Fibroblast of upper back skin (primary cell): ENCODE data around the gene KPNA5.
"Not testable (repeated sequence)": the region's sequence is repeated elsewhere in the genome, so short reads cannot be mapped to it uniquely, and the experiment has no call there.

Experiments used
- DNase-seq: peaks from one replicate; pipeline ENCODE4 v3.0.0-alpha.2; 2013

Gene KPNA5

DNA sequence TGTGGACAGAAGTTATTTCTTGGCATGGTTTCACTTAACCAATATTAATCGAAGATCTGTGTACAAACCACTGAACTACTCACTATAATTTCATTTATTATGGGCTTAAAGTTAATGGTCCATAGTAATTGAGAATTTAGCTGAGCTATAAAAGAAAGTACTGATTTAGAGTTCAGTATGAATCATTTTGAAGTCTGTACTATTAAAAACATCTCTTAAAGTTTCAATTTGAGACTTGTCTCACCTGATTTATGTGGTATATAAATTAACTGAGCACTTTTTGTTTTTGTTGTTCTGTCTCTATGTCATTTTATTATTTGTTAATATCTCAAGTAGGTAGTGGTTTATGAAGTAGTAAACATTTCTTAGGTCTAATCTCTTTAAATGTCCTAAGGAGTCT is 24.9 kb downstream of the KPNA5 start:
- no peak for DNase-seq

DNA sequence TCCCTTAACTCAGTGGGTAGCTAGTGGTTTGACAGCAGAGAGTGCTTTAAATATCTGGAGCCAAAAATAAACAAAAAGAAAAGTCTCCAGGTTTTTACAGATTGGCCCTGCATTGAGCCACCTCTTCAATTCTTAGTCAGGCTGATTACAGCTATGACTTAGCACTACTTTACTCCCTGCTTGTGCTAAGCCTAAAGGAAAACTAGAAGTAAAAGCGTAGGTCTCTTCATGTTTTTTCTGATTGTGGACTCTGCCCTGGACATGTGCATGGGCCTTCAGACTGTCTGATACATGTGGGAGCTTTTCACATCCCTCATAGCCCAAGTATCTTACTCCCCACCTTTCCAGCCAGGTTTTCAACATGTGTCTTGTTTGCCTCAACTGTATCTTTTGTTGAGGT is 33.3 kb downstream of the KPNA5 start:
- no peak for DNase-seq

DNA sequence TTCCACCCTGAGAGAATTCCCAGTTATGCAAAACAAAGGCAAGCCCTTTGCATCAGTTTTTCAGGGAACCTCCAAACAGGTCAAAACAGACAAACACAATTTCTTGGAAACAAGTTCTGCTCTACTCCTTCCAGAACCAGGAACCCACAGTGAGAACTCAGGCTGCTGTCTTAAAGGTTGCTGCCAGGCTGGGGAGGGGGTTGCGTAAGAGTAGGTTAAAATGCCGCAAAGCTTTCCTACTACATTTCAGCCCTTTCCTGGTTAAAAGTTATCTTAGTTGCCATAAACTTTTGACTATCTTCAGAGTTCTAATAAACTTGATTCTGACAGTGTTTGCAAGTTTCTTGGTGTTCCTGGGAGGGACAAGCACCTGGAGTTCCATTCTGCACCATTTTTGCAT is 33.8 kb downstream of the KPNA5 start:
- no peak for DNase-seq

DNA sequence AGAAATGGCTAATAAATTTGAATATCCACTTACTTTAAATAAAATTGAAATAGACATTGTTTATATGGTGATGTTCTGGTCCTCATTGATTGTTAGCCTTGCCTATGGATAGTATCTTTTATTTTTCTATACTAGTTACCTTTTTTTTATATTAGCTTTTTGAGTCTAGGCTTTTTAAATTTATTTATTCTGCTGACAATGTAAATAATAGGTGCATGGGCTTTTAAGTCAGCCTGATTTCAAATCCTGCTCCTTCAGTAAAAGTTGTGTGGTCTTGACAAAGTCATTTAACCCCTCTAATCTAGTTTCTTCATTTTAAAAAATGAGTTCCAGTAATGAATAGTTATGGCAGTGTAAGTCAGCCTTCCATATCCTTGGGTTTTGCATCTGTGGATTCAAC is 45.9 kb downstream of the KPNA5 start:
- DNase-seq = no peak

DNA sequence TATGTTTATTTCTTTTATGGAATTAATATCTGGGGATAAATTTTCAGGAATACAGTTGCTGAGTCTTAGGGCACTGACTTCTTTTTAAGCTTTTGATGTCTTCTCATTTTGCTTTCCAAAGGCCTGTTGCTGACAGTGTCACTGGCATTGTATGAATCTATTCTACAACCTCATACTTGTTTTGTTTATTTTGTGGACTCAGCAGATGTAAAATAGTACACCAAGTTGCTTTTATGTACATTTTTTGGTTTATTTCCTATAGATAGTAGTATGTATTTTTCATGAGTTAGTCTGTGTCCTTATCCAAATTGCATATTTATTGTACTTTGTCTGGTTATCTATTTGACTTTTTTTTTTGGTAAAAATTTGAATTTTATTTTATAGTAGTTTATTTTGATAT is 49.5 kb downstream of the KPNA5 start:
- DNase-seq = no peak

DNA sequence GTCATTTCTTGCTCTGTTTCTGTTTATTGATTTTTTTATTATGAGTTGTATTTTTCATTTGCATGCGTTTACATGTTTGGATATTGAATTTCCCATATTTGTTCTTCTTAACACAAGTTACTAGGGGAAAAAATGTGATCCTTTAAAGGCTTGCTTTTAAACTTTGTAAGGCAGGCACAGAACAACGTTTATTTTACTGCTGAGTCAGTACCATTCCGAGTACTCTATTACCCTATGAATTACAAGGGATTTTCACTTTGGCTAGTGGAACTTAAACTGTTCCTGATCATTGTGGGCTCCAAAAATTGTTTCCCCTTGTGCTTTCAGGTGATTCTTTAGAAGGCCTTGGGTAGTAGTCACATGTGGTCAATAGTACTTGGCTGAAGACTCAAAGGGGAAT is 56.0 kb downstream of the KPNA5 start:
- DNase-seq = no peak

DNA sequence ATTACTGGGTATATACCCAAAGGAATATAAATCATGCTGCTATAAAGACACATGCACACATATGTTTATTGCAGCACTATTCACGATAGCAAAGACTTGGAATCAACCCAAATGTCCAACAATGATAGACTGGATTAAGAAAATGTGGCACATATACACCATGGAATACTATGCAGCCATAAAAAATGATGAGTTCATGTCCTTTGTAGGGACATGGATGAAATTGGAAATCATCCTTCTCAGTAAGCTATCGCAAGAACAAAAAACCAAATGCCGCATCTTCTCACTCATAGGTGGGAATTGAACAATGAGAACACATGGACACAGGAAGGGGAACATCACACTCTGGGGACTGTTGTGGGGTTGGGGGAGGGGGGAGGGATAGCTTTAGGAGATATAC is 59.5 kb downstream of the KPNA5 start:
- DNase-seq = not testable (repeated sequence)

DNA sequence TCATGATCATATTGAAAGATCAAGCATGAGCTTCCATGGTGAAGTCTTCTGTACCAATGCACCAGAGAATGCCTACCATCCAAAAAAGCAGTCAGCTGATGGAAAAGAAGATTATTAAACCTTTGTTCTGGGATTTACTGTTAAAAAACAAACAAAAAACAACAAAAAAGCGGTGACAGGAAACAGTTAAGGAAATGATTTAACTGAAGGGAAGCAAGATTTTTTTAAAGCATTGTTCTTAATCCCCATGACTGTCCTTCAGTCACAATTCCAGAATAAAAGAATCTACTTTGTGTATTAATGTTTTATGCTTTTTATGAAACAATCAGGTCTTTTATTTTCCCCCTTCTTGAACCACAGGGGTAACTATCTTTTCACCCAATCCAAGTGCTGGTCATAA is 60.6 kb downstream of the KPNA5 start:
- no peak for DNase-seq

DNA sequence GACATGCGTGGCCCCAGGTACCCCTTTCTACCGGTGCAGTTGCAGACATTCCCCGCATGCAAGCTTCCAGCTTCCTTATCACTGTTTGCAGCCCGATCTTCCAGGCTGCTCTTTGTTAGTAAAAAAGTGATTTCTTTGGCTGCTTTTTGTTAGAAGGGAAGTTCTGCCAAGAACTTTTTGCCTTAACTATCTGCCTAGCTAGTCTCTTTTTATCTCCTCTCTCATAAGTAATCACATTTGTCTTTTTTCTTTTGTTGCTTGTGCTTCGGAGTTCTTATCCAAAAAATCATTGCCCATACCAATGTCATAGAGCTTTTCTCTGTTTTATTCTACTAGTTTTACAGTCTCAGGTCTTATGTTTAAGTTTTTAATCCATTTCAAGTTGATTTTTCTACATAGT is 64.2 kb downstream of the KPNA5 start:
- no peak for DNase-seq

DNA sequence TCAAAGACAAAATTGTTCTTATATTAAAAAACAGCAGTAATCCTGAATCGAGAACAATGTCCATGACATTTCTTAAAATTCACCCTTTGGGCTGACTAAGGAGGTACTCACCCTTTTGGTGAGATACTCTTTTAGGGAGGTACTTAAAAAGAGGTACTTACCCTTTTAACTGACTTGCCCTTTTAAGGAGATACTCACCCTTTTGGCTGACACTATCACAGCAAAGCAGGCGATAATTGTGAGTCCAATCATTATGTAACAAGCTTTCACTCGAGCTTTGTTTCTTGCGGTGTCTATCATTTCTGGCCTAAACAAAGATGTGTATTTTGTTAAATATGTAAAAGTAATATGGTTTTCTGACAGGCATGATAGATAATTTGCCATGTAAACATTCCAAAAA is 80.8 kb downstream of the KPNA5 start:
- no peak for DNase-seq

DNA sequence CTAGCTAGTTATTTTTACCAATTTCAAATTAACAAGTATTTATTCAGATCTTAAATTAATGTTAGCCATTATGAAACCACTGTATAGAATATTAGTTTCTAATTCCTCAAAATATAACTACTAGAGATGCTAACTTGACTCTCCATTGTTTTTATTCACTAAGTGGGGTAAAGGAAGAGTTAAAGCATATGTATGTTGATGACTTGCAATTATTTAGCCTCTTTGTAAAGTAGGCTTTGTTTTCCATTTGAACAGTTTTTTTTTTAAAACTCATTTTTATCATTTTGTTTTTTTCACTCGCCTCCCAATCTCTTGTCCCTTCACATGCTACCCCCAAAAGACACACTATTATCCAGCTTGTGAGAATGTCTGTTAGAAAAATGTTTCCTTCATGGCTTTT is 81.2 kb downstream of the KPNA5 start:
- no peak for DNase-seq

DNA sequence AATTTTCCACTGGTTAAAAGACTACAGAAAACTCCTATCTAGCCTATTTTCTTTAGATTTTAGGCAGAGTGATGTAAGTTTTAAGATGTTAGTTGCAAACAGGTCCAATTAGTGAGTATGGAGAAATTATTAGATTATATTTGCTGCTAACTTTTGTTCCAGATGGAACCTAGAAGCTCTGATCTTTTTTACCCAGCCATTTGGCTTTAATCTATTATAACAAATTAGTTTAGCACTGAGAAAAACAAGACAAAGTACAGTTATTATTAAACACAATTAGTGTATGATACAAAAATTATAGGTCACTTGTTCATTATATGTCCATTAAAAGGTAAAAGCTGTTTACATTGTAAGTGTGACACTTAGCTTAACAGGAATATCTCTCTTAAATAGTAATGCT is 82.0 kb downstream of the KPNA5 start:
- DNase-seq = no peak

DNA sequence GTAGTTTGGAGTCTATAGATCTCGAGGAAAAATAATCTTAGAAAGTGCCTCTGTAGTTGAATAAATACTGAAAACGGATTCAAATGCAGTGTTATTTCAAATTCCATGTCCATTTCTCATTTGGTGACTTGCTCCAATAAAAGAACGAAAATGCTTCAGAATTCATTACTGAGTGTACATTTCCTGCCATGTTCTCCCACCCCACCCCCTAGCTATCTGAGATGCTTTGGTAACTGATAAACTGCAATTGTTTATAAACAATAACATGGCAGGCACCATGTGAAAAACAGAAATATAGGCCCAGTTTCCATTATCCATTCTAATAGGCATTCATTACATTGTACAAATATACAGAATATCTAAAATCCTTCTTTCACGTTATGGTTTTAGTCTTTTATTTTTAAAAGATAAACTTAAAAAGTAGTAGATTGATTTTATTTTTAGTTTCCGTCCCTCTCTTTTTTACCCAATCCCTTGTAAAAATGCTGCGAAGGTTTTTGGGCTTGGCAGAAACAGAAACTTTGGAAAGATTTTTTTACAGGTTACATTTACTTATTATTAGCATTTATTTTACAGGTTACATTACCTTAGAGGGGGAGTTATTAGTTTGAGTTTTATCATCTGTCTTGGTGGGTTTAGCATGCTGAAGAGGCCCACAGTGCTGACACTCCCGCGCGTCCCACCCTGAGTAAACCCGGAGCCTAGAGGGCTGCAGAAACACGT is 83.1 kb downstream of the KPNA5 start:
- DNase-seq = no peak

DNA sequence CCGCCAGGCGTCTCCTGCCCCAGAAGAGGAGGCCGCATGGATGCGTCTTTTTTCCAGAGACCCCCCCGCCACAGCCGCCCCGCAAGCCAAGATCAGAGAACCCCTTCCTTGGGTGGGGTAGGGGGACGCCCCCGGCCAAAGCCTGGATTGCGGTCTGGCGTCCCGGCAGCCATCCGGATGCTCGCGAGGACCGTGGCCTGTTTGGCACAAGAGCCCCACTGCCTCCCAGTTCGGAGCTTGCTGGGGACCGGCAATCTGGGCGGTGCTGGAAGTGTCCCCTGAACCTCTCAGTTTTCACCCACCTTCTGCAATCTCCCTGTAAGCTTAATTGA is 83.6 kb downstream of the KPNA5 start:
- DNase-seq = no peak

DNA sequence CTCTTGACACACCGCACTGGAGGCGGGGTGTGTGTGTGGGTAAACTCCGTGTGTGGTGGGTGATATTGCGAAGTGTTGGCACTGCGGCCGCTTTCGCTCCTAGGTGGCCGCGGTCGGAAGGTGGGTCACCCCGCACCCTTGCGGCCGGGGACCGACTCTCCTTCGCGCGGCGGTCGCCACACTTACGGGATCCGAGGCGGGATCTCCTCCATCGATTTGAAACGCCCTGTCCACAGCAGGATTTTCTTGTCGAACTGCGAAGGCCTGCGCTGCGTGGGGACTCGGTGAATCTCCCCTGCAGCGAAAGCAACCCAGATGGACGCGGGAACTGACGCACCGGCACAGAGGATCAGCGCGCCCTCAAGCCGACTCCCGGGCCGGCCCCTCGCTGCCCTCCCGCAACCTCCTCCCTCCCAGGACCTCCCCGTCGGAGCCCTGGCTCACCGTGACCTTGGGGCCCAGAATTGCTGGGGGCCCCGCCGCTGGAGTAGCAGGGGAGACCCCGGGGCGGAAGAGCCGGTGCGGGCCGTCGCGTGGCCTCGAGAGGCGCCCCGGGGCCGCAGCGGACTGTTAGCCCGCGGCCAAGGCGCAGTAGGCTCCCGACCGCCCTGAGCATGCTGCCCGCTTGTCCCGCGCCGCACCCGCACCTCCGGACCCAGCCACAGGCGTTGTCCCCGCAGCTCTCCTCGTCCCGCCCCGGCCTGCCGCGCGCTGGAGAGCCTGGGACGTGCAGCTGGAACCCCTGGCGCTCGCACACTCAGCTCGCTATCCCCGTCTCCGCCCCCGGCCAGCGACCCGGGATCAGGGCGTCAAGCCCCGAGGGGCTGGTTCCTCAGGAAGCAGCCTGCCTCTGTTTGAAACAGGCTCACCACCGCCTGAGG is 84.2 kb downstream of the KPNA5 start, which contains the start of gene FAM162B:
TSS of gene FAM162B (minus strand) at position 759 of the 881 bp plus-strand sequence. CDS start at position 616, 143 bp downstream.
- peak; percentile 3 for DNase-seq

DNA sequence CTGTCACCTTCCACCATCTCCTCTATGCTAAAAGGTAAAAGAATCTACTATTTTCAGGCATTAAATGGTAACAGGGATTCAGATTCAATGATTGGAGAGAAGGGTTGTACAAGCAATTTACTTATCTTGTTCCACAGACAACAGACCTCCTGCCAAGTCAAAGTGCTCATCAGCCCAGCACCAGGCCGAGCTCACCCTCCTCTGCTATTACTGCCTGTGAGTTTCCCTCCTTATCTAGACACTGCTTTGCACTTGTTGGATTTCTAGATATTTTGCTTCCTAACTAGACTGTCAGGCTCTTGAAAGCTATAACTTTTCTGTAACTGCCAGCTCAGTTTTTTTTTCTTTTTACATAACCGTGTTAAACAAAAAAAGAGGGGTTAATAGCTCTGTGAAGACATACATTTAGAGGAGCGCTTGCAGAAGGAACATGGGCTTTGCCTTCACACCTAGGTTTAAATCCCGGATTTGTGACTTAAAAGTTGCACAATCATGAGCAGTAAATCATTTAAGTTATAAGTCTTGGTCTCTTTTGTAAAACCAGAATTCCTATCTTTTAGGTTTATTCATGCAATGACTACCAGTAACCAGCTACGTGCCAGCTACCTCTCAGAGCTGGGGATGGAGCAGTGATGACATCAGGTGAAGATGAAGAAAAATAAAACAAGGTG is 85.6 kb downstream of the KPNA5 start:
- DNase-seq = no peak

DNA sequence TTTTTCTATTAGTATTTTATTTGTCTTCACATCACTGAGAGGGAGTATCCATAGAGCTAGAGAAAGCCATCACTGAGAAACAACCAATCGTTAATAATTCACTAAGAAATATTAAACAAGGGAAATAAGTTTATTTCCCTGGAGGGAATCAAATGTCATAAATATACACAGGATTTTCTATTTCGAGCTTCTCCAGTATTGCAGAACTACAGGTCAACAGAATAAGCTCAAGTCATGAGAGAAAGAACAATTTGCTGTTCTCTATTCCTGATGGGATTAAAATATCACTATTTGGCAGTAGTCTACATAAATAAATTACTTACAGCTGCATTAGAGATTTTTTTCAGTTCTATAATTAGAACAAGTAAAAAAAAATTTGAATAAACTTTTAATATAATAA is 86.7 kb downstream of the KPNA5 start:
- no peak for DNase-seq

DNA sequence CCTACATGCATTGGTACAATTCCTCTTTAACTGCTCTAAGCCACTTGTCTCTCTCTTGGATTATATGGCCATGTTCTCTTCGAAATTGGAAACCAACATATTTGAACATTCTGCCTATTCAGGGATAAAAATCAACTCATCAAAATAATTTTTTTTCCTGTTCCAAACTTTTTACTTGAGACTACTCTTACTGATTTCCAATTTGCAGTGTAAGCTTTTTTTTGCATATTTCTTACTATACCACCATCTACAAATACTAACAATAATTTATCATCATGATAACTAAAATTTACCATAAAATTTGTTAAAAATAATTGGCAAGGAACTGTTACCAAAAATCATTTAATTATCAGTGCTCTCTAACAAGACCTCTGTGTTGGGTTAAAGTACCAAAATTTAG is 91.4 kb downstream of the KPNA5 start:
- DNase-seq = no peak

DNA sequence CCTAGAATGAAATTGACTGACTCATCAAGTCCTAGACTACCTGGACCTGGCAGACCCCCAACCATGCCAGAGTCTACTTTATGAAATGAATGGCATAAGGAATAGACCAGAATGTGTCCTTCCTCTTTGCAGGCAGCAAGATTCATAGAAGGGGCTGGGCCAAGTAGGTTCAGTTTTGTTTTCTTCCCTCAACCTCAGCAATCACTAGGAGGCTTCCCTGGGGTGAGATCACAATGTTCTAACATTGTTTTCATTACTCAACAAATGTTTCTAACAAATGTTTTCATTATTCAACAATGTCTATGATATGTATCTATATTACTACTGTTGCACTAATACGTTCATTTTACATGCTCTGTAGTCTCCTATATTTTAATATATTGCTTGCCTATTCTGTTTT is 92.9 kb downstream of the KPNA5 start:
- DNase-seq = no peak

DNA sequence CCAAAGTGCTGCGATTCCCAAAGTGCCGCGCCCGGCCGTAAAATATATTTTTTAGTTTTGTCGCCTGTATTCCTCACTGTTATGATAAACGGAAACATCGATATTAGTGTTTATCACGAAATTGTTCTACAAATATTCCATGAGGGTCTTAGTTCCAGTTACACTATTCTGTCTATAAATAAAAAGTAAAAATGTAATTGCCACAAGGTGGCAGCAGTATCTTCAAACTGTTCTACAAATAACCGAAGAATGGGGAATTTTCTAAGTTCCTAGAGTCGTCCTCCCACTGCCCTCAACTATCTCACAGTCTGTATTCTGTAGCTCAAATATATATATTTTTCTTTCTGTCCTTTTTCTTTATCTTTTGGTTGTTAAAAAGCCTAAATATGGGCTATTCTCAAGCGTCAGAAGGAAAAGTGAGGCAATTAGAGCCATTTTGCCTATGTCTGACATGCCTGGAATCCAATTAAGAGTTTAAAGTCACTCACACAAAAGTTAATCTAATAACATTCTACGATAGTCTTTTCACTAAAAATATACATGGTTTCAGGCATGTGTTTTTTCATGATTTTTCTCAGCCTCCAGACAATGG is 98.7 kb downstream of the KPNA5 start:
- peak; percentile 33 for DNase-seq

DNA sequence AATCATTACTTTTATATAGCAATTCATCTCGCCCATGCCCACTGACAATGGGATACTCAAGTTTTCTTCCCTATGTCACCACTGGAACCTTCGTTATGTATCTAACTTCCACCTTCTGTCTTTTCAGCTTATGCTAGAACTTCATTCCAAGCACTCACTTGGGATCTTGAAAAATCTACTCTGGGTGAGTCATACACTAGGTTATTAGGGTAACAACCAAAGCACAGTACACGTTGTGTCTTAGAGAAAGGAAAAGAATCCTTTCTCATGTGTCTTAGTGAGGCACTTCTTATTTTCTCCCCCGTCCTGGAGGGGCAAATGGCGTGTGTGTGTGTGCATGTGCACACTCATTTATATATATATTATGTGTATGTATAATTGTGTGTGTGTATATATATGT is 102.8 kb downstream of the KPNA5 start:
- peak; percentile 4 for DNase-seq
